HepG2 (cell line): Measurements from ENCODE around the gene ELL. TPM values are rescaled to one million over a fixed set of nuclear protein-coding genes. Genes with fewer than 3 reads are reported as not detected.
A peak's percentile ranks its signal among the peaks of the same experiment; 100 is the strongest.

Source experiments
- FOXA1 ChIP-seq, 2 experiments: fragments of 450-650 bp in 1 of 2; sonication (generic) in 1 of 2; formaldehyde crosslinking in 1 of 2; IDR thresholded peaks; 2 replicates each; pipeline versions ENCODE4 v1.4.0 to v1.6.1; 2016 to 2020; ENCODE audit warnings: missing genetic modification reagents in 1 of 2
- MATR3 ChIP-seq: sonication (generic); formaldehyde crosslinking; IDR thresholded peaks from 2 replicates; pipeline ENCODE4 v1.4.0; 2020; ENCODE audit warnings: missing genetic modification reagents
- NFATC3 ChIP-seq: sonication (generic); formaldehyde crosslinking; IDR thresholded peaks from 2 replicates; pipeline ENCODE4 v1.5.1; 2020; ENCODE audit warnings: mild to moderate bottlenecking, missing genetic modification reagents
- PITX1 ChIP-seq: sonication (generic); formaldehyde crosslinking; IDR thresholded peaks from 2 replicates; pipeline ENCODE4 v1.5.1; 2020; ENCODE audit warnings: mild to moderate bottlenecking, missing genetic modification reagents
- TAF1 ChIP-seq: sonication (generic); formaldehyde crosslinking; IDR thresholded peaks from 2 replicates; pipeline ENCODE4 v1.4.0; 2020; ENCODE audit warnings: missing genetic modification reagents
- ZNF431 ChIP-seq: sonication (generic); formaldehyde crosslinking; IDR thresholded peaks from 2 replicates; pipeline ENCODE4 v1.9.0; 2022; ENCODE audit warnings: missing genetic modification reagents, low read depth, mild to moderate bottlenecking, borderline replicate concordance
- ZSCAN21 ChIP-seq: sonication (generic); formaldehyde crosslinking; IDR thresholded peaks from 2 replicates; pipeline ENCODE4 v1.8.0; 2022; ENCODE audit warnings: mild to moderate bottlenecking, missing genetic modification reagents, moderate library complexity, borderline replicate concordance
- polyA plus RNA-seq, 8 experiments: library from polyadenylated mRNA; depleted of rRNA in 3 of 8; stranded (reverse) in 7 of 8; unstranded in 1 of 8; fragments of >200 nt; fragmentation: Illumina TruSeq in 4 of 8; extraction: Trizol in 4 of 8; gene quantifications; 2 replicates each; pipeline versions ENCODE4 v1.2.1 to v1.2.3, GENCODE V29; 2011 to 2016; ENCODE audit warnings: low read depth in 4 of 8, missing spikeins in 1 of 8, mixed read lengths in 1 of 8; ENCODE audit not compliant: insufficient read depth in 1 of 8
- total RNA-seq, 5 experiments: library from RNA; depleted of rRNA; stranded (reverse); fragments of >200 nt; fragmentation: Illumina TruSeq; extraction: Trizol; gene quantifications; 2 replicates each; pipeline ENCODE4 v1.2.3, GENCODE V29; 2016; ENCODE audit warnings: low read depth in 1 of 5
- TF ChIP-seq, protein P1 (sequence below): sonication (generic); formaldehyde crosslinking; conservative IDR thresholded peaks from 2 replicates; pipeline ENCODE4 v1.8.0; 2022; ENCODE audit warnings: mild to moderate bottlenecking, moderate library complexity, missing genetic modification reagents
- TF ChIP-seq, protein P2 (sequence below): sonication (generic); formaldehyde crosslinking; IDR thresholded peaks from 2 replicates; pipeline ENCODE4 v1.8.1; 2023; ENCODE audit warnings: missing genetic modification reagents, inconsistent platforms, borderline replicate concordance
- TF ChIP-seq, protein P3 (sequence below): sonication (generic); formaldehyde crosslinking; IDR thresholded peaks from 2 replicates; pipeline ENCODE4 v1.4.0; 2020; ENCODE audit warnings: missing genetic modification reagents
- TF ChIP-seq, protein P4 (sequence below): sonication (generic); formaldehyde crosslinking; IDR thresholded peaks from 2 replicates; pipeline ENCODE4 v1.5.1; 2020; ENCODE audit warnings: mild to moderate bottlenecking, missing genetic modification reagents, moderate library complexity
- TF ChIP-seq, protein P5 (sequence below): IDR thresholded peaks from 2 replicates; pipeline ENCODE4 v1.6.1; 2012; ENCODE audit warnings: low read depth, low read length, improper control_type of control experiment
- TF ChIP-seq, protein P6 (sequence below): sonication (generic); formaldehyde crosslinking; IDR thresholded peaks from 2 replicates; pipeline ENCODE4 v1.9.0; 2021; ENCODE audit warnings: missing genetic modification reagents, borderline replicate concordance

The ELL gene
- total and polyA plus RNA-seq, 2 of the 13 experiments (the other 11 are each of a cell fraction or from before 2014, with no cell fraction given), result 3.7 to 5.4 TPM

DNA sequence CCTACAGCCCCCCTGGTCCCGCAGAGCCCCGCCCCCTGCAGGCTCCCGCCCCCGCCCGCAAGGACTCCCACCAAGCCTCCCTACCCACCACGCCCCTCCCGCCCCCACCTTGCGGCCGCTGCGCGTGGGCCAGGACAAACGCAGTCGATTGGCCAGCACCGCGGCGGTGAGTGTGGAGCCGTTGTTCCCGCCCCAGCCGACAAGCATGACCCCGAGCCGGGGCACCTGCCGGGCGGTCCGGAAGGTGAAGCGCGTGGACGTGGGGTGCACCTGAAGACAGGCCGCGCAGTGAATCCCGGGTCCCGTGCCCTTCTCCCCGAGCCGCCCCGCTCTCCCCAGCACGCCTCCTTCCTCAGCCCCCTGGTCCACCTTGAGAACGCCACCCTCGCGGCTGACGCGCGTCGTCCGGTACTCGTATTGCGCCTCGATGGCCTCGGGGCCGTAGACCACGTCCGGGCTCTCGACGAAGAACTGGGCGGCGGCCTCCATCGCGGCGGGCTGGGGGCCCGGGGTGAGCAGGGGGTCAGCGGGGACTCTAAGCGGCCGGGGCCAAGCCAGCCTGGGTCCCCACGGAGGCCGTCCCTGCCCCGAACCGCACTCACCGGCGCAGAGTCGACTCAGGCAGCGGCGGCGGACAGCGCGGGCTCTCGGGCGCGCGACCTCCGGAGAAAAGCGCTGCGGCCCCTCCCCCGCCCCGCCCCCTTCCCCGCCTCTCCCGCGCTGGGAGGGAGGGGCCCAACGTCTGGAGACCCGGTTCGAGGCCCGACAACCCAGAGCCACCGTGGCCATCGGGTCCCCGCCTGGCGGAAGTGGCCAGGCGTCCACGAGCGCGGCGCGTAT is 84.2 kb downstream of the ELL start, which contains the start of gene ISYNA1 (continued):
- TF ChIP-seq, protein P1, sequence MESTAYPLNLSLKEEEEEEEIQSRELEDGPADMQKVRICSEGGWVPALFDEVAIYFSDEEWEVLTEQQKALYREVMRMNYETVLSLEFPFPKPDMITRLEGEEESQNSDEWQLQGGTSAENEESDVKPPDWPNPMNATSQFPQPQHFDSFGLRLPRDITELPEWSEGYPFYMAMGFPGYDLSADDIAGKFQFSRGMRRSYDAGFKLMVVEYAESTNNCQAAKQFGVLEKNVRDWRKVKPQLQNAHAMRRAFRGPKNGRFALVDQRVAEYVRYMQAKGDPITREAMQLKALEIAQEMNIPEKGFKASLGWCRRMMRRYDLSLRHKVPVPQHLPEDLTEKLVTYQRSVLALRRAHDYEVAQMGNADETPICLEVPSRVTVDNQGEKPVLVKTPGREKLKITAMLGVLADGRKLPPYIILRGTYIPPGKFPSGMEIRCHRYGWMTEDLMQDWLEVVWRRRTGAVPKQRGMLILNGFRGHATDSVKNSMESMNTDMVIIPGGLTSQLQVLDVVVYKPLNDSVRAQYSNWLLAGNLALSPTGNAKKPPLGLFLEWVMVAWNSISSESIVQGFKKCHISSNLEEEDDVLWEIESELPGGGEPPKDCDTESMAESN (CRISPR knock-in tag), result peak; percentile 35; the same call in 1 of the 2 replicates
- TF ChIP-seq FOXA1 (IDR thresholded peaks at IDR 0.05), result no peak
- 0 out of 2 replicates have a peak, but pooled peaks have one; percentile 8 for TF ChIP-seq FOXA1 (CRISPR knock-in tag; IDR thresholded peaks at IDR 0.05)
- TF ChIP-seq, protein P2, sequence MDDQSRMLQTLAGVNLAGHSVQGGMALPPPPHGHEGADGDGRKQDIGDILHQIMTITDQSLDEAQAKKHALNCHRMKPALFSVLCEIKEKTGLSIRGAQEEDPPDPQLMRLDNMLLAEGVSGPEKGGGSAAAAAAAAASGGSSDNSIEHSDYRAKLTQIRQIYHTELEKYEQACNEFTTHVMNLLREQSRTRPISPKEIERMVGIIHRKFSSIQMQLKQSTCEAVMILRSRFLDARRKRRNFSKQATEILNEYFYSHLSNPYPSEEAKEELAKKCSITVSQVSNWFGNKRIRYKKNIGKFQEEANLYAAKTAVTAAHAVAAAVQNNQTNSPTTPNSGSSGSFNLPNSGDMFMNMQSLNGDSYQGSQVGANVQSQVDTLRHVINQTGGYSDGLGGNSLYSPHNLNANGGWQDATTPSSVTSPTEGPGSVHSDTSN (CRISPR knock-in tag), result no peak
- TF ChIP-seq ZSCAN21, result peak; percentile 62; the same call in 1 of the 2 replicates
- TF ChIP-seq TAF1 (CRISPR knock-in tag), result peak; percentile 44; the same call in 1 of the 2 replicates
- TF ChIP-seq NFATC3 (CRISPR knock-in tag), result no peak
- TF ChIP-seq, protein P3, sequence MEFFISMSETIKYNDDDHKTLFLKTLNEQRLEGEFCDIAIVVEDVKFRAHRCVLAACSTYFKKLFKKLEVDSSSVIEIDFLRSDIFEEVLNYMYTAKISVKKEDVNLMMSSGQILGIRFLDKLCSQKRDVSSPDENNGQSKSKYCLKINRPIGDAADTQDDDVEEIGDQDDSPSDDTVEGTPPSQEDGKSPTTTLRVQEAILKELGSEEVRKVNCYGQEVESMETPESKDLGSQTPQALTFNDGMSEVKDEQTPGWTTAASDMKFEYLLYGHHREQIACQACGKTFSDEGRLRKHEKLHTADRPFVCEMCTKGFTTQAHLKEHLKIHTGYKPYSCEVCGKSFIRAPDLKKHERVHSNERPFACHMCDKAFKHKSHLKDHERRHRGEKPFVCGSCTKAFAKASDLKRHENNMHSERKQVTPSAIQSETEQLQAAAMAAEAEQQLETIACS (CRISPR knock-in tag), result peak; percentile 64; the same call in 1 of the 2 replicates
- TF ChIP-seq, protein P4, sequence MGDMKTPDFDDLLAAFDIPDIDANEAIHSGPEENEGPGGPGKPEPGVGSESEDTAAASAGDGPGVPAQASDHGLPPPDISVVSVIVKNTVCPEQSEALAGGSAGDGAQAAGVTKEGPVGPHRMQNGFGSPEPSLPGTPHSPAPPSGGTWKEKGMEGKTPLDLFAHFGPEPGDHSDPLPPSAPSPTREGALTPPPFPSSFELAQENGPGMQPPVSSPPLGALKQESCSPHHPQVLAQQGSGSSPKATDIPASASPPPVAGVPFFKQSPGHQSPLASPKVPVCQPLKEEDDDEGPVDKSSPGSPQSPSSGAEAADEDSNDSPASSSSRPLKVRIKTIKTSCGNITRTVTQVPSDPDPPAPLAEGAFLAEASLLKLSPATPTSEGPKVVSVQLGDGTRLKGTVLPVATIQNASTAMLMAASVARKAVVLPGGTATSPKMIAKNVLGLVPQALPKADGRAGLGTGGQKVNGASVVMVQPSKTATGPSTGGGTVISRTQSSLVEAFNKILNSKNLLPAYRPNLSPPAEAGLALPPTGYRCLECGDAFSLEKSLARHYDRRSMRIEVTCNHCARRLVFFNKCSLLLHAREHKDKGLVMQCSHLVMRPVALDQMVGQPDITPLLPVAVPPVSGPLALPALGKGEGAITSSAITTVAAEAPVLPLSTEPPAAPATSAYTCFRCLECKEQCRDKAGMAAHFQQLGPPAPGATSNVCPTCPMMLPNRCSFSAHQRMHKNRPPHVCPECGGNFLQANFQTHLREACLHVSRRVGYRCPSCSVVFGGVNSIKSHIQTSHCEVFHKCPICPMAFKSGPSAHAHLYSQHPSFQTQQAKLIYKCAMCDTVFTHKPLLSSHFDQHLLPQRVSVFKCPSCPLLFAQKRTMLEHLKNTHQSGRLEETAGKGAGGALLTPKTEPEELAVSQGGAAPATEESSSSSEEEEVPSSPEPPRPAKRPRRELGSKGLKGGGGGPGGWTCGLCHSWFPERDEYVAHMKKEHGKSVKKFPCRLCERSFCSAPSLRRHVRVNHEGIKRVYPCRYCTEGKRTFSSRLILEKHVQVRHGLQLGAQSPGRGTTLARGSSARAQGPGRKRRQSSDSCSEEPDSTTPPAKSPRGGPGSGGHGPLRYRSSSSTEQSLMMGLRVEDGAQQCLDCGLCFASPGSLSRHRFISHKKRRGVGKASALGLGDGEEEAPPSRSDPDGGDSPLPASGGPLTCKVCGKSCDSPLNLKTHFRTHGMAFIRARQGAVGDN, result peak; percentile 65
- no peak for TF ChIP-seq PITX1 (CRISPR knock-in tag)
- no peak for TF ChIP-seq MATR3
- no peak for TF ChIP-seq ZNF431 (CRISPR knock-in tag)
- TF ChIP-seq, protein P5, sequence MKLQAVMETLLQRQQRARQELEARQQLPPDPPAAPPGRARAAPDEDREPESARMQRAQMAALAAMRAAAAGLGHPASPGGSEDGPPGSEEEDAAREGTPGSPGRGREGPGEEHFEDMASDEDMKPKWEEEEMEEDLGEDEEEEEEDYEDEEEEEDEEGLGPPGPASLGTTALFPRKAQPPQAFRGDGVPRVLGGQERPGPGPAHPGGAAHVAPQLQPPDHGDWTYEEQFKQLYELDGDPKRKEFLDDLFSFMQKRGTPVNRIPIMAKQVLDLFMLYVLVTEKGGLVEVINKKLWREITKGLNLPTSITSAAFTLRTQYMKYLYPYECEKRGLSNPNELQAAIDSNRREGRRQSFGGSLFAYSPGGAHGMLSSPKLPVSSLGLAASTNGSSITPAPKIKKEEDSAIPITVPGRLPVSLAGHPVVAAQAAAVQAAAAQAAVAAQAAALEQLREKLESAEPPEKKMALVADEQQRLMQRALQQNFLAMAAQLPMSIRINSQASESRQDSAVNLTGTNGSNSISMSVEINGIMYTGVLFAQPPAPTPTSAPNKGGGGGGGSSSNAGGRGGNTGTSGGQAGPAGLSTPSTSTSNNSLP, result no peak
- TF ChIP-seq, protein P6, sequence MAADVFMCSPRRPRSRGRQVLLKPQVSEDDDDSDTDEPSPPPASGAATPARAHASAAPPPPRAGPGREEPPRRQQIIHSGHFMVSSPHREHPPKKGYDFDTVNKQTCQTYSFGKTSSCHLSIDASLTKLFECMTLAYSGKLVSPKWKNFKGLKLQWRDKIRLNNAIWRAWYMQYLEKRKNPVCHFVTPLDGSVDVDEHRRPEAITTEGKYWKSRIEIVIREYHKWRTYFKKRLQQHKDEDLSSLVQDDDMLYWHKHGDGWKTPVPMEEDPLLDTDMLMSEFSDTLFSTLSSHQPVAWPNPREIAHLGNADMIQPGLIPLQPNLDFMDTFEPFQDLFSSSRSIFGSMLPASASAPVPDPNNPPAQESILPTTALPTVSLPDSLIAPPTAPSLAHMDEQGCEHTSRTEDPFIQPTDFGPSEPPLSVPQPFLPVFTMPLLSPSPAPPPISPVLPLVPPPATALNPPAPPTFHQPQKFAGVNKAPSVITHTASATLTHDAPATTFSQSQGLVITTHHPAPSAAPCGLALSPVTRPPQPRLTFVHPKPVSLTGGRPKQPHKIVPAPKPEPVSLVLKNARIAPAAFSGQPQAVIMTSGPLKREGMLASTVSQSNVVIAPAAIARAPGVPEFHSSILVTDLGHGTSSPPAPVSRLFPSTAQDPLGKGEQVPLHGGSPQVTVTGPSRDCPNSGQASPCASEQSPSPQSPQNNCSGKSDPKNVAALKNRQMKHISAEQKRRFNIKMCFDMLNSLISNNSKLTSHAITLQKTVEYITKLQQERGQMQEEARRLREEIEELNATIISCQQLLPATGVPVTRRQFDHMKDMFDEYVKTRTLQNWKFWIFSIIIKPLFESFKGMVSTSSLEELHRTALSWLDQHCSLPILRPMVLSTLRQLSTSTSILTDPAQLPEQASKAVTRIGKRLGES, result no peak
